Colon (tissue), 2 donors: ENCODE results near the gene SIDT2.
"Not testable (repeated sequence)": the region's sequence is repeated elsewhere in the genome, so short reads cannot be mapped to it uniquely, and the experiment has no call there.

Source experiments
- FAIRE-seq: peaks from 2 replicates; lab custom pipeline; 2012; peaks lifted over from hg19 to GRCh38; lab: Jason Lieb, UNC
- donor health status: control.
- donor health status: control.

Gene SIDT2

DNA sequence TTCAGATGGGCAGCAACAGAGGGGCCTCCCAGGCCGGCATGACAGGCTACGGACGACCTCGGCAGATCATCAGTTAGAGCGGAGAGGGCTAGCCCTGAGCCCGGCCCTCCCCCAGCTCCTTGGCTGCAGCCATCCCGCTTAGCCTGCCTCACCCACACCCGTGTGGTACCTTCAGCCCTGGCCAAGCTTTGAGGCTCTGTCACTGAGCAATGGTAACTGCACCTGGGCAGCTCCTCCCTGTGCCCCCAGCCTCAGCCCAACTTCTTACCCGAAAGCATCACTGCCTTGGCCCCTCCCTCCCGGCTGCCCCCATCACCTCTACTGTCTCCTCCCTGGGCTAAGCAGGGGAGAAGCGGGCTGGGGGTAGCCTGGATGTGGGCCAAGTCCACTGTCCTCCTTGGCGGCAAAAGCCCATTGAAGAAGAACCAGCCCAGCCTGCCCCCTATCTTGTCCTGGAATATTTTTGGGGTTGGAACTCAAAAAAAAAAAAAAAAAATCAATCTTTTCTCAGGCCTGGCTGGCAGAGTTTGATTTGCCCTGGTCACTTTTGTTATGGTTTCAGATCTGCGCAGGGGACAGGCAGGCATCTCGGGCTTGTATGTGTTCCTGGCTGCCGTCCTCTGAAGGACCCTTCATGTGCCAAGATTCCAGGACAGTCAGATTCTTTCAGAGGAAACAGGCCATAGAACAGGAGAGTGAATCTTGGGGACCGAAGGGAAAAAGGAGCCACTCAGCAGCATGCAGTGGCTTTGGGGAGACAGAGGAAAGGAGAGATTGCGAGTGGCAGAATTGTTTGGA lies 25.9 kb downstream of the SIDT2 start:
- FAIRE-seq = no peak

DNA sequence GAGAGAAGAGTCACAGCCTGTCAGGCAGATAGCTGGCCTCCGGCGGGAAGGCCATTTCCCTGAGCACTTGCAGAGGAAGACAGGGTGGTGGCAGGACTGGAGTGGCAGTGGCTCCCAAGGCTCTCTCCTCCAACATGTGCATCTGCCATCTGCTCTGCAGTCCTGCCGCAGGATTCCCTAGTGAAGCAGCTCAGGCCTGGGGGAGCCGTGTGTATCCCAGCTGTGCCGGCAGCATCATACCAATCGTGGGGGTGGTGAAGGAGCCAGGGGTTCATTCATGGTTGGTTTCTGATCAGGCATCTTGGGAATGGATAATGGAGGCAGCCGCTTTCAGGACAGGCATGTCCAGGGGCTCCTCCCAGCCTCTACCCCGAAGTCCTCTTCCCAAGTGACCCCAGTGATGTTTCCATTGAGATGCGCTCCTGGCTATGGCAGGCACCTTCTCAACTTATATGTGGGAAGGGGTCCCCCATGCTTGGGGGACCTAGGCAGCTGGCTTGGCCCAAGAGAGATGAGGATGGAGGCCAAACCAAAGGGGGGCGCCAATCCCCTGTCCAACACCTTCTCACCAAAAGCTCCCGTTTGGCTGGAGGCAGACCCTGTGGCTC lies 26.8 kb downstream of the SIDT2 start:
- no peak for FAIRE-seq

DNA sequence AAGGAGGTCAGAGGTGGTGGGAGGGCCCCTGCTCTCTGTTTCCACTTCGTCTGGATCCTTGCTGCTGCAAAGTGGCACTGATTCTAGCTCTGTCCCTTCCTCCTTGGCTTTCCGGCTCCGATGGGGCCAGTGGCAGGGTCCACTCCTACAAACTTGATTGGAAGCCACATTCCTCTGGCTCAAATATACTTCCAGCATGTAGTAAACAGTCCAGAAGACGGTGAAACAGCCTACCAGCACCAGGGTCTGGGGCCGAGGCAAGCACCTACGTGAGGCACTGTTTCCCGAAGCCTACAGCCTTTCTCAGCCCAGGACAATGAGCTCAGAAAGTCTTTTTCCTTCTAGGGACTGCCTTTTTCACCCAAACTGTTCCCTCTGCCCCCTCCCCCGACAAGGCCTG lies 27.6 kb downstream of the SIDT2 start:
- not testable (repeated sequence) for FAIRE-seq

DNA sequence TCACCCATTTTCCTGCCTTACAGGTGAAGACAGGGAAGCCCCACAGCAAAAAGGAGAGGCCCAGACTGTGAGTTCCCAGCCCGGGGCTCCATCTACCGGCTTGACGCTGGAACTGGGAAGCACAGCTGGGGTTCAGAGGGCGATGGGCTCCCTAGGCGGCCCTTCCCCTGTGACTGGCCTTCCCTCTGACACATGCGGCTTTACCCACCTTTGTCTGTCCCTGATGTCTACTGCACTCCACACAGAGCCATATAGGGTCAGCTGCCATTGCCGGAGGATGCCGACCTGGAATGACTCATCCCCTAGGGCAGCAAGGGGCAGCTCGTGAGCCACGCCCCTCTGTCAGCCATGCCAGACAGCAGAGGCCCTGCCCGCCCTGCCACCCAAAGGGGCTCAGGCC lies 28.3 kb downstream of the SIDT2 start:
- FAIRE-seq = not testable (repeated sequence)

DNA sequence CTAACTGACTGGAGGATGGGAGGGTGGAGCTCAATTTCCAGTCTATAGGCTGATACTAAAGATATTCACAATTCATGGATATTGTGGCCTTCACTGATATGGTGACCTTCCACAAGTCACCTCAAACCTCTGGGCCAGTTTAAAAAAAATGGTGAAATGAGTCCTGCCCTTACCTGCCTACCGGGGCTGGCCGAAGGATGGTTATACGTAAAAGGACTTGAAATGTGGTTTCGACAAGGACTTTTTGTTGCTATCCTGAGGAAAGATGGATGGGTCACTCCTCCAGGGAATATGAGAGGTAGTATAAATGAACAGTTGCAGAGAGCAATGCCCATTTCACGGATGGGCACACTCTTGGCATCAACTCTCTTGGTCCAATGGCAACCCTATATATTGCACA lies 28.9 kb downstream of the SIDT2 start:
- not testable (repeated sequence) for FAIRE-seq

DNA sequence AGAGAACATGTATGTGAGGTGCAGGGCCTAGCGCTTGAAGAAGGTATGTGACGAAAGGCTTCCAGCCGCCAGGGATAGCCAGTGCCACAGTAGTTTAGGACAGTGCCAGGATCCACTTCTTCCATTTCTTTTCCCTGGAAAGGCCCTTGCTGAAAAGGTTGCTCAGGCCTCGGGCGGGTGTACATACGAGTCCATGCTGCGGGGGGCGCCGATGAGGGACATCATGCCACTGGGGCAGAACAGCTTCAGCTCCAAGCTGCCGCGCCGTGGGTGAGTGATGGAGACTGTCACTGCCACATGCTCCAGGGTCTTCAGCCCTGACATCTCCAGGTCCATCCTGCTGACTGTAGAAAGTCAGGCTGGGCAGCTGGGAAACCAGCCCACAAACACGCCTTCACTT lies 30.2 kb downstream of the SIDT2 start:
- FAIRE-seq = not testable (repeated sequence)

DNA sequence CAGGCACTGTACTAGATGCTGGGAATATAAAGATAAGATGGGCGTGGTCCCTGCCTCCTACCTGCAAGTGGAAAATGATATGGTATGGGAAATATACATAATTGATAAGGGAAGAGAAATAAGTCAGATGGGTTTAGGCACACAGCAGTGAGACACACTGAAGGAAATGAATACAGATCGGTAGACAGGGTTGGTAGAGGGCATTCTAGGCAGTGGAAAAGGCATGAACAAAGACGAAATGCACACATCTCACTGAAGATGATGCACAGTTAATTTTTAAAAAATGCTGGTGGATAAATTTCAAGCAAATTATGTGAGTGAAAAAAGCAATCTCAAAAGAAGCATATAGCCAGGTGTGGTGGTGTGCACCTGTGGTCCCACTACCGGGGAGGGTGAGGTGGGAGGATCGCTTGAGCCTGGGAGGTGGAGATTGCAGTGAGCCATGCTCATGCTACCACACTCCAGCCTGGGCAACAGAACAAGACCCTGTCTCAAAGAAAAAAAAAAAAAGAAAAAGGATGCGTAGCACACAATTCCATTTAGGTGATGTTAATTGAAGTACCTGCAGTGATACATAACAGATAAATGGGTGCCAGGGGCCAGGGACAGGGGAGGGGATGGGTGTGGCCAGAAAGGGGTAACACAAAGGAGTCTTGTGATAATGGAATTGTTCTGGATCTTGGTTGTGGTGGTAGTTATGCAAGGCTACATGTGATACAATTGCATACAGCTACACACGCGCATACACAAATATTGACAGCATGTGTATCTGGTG lies 31.0 kb downstream of the SIDT2 start:
- not testable (repeated sequence) for FAIRE-seq

DNA sequence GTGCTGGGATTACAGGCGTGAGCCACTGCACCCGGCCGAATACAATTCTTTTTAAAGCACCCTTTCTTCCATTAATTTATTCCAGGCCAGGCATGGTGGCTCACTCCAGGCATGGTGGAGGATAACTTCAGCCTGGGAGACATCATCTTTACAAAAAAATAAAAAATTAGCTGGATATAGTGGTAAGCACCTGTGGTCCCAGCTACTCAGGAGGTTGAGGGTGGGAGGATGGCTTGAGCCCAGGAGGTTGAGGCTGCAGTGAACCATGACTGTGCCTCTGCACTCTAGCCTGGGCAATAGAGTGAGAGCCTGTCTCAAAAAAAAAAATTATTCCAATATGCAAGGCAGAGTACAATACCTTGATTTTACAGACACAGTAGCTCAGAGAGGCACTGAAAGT lies 32.1 kb downstream of the SIDT2 start:
- no peak for FAIRE-seq

DNA sequence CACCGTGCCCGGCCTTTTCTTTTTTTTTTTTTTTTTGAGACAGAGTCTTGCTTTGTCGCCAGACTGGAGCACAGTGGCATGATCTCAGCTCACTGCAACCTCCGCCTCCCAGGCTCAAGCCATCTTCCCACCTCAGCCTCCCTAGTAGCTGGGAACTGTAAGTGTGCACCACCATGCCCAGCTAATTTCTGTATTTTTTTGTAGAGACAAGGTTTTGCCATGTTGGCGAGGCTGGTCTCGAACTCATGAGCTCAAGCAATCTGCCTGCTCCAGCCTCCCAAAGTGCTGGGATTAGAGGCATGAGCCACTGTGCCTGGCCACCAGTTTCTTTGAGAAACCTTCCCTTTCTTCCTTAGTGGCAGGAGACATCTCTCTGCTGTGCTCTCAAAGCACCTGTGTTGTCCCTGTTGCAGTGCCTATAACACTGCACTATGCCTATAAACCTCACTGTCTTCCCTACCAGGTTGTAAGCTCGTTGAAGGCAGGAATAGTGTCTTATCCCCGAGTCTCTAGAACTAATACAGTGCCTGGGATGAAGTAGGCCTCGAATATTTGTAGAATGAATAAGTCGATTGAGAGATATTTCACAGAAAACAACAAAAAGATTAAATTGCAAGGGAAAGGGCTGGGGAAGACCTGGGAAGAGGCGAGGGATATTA lies 34.3 kb downstream of the SIDT2 start:
- no peak for FAIRE-seq

DNA sequence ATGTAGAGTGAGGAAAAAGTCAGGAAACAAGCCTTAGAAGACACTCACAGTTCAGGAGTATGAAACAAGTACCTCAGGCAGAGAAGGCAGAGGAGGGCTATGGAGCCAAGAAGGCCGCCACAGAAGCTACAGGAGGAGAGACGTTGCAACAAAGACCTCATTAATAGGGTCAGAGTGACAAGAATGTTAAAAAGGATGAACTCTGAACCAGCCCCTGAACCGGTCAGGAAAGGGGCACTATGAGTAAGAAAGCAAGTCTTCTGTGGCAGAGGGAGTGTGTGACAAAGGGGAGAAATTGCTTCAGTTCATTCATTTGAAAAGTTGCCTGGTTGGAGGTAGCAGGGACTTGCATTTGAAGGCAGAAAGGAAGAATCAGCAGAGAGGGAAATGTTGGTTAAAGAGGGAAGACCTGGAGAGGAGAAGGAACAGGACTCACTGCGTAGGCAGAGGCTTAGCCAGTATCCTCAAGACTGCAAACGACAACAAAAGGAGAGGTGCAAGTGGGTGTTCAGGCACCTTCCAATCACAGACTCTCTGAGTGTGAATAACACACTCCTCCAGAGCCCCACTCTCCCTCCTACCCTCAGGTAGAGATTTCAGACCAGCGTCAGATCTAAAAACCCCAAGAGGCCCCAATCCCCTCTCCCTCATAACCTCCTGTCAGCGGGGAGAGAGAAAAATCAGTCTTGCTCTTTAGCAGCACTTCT lies 36.0 kb downstream of the SIDT2 start:
- no peak for FAIRE-seq

DNA sequence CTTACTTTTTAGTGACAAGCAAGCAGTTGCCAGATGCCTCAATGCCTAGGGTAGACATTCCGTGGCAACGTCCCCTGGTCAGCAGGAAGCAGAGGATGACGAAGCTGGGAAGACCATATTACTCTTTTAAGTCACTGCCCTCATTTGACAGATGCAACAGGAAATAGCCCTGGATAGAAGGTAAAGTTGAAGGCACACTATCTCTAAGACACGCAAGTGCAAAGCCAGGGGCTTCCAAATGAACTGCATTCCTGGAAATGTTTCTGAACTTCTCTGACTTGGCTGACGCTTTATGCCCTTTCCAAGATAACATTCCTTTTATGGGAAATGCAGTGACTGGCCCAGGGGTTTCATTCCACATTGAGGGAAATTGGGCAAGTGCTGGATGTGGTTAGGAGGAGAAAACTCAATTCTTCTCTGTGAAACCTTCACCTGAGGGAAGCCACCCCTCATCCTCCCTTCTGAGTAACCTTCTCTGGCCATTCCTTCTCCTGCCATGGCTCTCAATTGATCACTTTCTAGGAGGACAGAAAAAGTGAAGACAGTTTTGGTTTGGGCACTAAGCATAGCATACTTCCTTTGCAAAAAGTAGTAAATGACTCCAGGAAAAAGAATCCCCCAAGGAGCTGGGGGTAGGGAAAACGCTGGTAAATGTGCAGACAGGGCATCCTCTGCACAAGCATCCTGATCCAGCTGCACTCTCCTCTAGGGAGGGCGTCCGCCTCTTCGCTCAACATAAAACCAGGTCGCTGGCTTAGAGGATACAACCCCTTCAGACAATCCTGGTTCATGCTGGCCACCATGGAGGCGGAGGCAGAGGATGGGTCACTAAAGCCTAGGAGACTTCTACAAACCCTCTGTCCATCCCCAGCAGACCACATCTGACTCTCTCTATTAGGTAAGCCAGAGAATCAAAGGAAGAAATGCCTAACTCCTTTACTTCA lies 38.9 kb downstream of the SIDT2 start:
- FAIRE-seq = no peak

DNA sequence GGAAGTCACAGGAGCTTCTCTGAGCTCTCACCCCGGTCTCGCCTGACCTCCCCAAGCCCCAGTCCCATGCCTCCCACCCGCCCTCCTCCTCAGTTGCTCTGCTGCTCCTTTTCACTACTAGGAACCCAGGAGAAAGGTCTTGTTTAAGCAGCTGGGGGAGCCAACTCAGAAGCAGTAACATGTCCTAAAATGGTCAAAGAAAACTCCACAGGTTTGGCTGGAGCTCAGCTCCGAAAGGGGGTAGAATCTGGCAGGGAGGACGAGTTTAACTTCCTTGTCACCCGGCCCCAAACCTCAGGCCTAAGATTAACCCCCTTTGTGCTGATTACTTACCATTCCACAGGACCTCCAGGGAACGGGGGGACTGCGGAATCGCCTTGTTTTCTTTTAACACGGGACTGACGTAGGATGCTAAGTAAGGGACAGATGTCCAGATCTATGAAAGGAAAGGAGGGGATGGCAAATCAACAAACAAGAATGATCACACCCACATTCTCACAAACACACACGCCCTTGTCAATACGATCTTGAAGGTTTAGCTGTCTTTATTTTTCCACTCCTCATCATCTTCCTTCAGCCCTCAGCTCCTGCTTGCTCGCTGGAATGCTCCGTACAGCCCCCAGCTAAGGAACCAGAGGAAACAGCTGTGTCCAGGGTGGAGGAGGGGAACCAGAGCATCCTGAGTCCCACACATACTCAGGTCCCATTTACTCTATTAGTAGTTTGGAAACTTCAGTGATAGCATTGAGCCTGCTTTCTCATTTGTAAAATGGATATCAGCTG lies 39.8 kb downstream of the SIDT2 start:
- FAIRE-seq = no peak

DNA sequence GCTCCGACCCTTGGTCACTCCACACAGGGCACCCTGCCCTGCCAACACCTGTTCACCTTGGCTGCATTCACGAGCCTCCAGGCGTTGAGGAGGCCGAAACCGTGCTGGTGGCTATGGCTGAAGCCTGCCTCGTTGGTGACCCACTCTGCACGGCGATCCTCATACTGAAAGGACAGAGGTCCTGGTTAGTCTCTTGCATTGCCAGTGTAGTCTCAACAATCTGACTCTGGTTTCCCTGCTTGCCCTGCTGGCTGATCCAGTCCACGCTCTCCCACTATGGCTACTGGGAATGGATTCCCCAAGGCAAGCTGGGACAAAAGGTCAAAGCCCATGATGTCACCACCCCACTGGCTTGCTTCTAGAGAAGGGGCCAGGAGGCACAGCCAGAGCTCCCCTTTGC lies 40.5 kb downstream of the SIDT2 start:
- no peak for FAIRE-seq

DNA sequence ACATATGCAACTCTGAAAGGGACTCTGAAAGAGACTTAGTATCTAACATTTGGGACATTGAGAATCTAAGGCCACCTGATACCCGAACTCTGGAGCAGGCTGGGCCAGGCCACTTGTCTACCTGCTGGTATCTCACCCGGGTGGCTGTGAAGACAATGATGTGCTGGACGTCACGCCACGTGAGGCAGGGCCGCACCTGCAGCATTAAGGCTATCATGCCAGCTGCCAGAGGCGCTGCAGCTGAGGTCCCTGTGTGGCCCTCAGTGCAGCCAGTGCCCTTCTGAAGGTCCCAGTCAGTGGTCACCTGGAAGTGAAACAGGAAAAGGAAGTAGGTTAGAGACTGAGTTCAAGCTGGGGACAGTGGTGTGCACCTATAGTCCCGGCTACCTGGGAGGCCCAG lies 40.9 kb downstream of the SIDT2 start:
- FAIRE-seq = no peak

DNA sequence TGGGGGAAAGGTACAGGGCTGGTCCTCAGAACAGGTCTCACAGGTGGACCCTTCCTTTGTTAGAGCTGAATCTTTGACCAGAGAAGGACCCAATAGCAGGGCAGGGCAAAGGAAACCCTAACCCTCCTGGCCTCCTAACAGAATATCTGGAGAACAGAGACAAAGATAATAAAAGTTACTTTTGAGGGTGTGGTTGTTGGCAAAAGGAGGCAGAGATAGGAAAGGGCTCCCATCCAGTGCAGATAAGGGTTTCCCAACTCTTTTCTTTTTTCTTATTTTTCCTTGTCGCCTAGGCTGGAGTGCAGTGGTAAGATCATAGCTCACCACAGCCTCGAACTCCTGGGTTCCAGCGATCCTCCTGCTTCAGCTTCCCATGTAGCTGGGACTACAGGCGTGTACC lies 41.5 kb downstream of the SIDT2 start:
- no peak for FAIRE-seq

DNA sequence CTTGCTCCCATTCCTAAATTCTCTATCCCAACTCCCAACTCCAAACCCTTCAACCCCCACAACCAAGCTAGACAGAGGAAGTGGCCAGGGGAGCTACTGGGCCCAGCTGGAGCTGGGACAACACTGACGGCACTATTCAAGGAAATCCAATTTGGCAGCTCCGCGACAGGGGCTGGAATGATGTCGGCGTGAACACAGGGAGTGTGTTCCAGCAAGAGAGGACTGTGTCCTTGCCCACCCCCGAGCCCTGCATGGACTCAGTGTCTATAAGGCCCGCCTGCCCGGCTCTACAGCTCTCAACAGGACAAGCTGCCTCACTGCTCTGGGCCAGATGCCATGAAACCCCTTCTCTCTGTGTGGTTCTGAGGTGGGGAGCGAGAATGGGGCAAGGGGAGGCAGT lies 42.0 kb downstream of the SIDT2 start:
- no peak for FAIRE-seq

DNA sequence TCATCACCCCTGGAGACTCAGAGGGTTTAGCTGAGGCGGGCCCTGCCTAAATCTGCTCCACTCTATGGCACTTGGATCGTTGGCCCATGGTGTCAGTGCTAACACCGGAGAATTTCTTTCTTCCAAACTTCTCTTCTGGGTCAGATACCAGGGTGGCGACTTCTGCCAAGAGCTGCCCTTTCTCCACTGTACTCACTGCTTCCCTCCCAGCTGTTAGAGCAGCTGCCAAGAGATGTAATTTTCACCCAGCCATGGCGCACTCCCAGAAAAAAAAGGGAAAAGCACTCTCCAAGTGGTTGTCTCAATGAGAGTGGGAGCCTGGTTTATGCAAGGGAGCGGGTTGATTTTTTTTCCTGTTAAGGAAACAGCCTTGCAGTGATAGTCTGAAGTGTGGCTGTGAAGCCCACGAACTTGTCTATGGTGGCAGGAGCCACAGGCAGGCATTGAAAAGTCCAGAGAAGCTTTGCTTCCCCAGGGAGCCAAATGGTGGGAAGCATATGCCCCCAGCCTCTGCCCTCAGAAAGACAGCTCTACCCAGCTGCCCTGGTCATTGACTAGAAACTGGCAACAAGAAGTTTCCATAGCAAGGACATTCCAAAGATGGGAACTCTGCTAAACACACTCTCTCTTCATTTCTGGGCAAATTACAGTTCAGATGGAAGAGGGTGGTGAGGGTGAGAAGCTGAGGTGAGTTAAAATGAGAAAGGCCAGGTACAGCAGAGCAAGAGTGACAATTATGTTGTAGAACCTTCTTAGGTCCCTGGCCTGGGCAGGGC lies 42.6 kb downstream of the SIDT2 start:
- FAIRE-seq = no peak

DNA sequence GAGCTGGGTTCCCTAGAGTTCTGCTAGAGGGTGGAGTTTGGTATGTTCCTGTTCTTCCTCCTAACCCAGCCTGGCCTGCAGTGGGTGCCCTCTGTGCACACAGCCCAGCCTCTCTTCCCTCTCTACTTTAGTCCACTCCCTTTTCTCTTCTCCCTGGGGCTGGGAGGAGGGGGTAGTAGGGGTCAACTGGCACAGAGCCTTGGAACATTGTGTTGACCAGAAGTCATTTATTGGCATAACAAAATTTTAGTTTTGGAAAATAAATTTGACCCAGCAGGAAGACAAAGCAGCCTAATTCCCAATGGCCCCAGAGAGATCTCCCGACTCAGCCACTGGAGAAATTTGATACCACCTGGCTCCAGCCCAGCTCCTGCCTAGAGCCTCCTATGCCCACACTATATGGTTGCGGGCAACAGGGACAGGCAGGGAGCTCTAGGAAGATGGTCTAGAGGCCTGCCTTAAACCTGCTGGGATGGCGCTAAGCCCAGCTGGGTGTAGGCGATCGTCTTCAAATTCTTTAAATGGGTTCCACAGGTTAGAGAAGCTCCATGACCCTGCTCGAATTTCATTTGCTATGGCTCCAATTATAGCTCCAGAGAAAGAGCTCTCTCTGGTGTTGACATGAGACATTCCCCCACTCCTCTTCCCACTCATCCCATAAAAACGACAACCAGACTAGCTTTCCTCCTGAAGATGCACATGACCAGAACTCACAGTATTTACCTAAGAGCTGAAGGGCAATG lies 43.4 kb downstream of the SIDT2 start:
- no peak for FAIRE-seq
